HepG2 (cell line): ENCODE results near the gene TBCD. TPM values are rescaled to one million over a fixed set of nuclear protein-coding genes. Genes with fewer than 3 reads are reported as not detected.
A peak's percentile ranks its signal among the peaks of the same experiment; 100 is the strongest.

Experiments used
- CENPT ChIP-seq: sonication (generic); formaldehyde crosslinking; IDR thresholded peaks from 2 replicates; pipeline ENCODE4 v1.8.0; 2022; ENCODE audit warnings: low read depth, mild to moderate bottlenecking, moderate library complexity, missing genetic modification reagents
- FIP1L1 ChIP-seq: fragments of 200-400 bp; formaldehyde crosslinking; IDR thresholded peaks from 2 replicates; pipeline ENCODE4 v1.6.1; 2018; ENCODE audit warnings: low read depth, mild to moderate bottlenecking, low read length, moderate library complexity, borderline replicate concordance; ENCODE audit not compliant: insufficient read depth
- HCFC1 ChIP-seq: fragments of 150-350 bp; IDR thresholded peaks from 2 replicates; pipeline ENCODE4 v1.6.1; 2014; ENCODE audit warnings: low read depth, low read length
- JUND ChIP-seq: sonication (generic); formaldehyde crosslinking; IDR thresholded peaks from 2 replicates; pipeline ENCODE4 v1.8.0; 2022; ENCODE audit warnings: mild to moderate bottlenecking, missing genetic modification reagents
- ONECUT2 ChIP-seq: sonication (generic); formaldehyde crosslinking; IDR thresholded peaks from 2 replicates; pipeline ENCODE4 v1.4.0; 2020; ENCODE audit warnings: missing genetic modification reagents
- ZNF253 ChIP-seq: sonication (generic); formaldehyde crosslinking; IDR thresholded peaks from 2 replicates; pipeline ENCODE4 v1.8.0; 2022; ENCODE audit warnings: mild to moderate bottlenecking, missing genetic modification reagents, borderline replicate concordance
- ZNF292 ChIP-seq: sonication (generic); formaldehyde crosslinking; IDR thresholded peaks from 2 replicates; pipeline ENCODE4 v1.8.1; 2022; ENCODE audit warnings: mild to moderate bottlenecking, low read depth, missing genetic modification reagents, borderline replicate concordance
- ZNF383 ChIP-seq: sonication (generic); formaldehyde crosslinking; IDR thresholded peaks from 2 replicates; pipeline ENCODE4 v1.4.0; 2020; ENCODE audit warnings: missing genetic modification reagents, mild to moderate bottlenecking, borderline replicate concordance
- ZSCAN9 ChIP-seq: IDR thresholded peaks from 2 replicates; pipeline ENCODE4 v1.6.1; 2016; ENCODE audit warnings: borderline replicate concordance
- polyA plus RNA-seq, 8 experiments: library from polyadenylated mRNA; depleted of rRNA in 3 of 8; stranded (reverse) in 7 of 8; unstranded in 1 of 8; fragments of >200 nt; fragmentation: Illumina TruSeq in 4 of 8; extraction: Trizol in 4 of 8; gene quantifications; 2 replicates each; pipeline versions ENCODE4 v1.2.1 to v1.2.3, GENCODE V29; 2011 to 2016; ENCODE audit warnings: low read depth in 4 of 8, missing spikeins in 1 of 8, mixed read lengths in 1 of 8; ENCODE audit not compliant: insufficient read depth in 1 of 8
- total RNA-seq, 5 experiments: library from RNA; depleted of rRNA; stranded (reverse); fragments of >200 nt; fragmentation: Illumina TruSeq; extraction: Trizol; gene quantifications; 2 replicates each; pipeline ENCODE4 v1.2.3, GENCODE V29; 2016; ENCODE audit warnings: low read depth in 1 of 5
- TF ChIP-seq, protein P1 (sequence below): conservative IDR thresholded peaks from 2 replicates; pipeline ENCODE4 v1.6.1; 2018; ENCODE audit warnings: missing genetic modification reagents
- TF ChIP-seq, protein P2 (sequence below): sonication (generic); formaldehyde crosslinking; IDR thresholded peaks from 2 replicates; pipeline ENCODE4 v1.8.1; 2023; ENCODE audit warnings: mild to moderate bottlenecking, inconsistent platforms, moderate library complexity, missing genetic modification reagents, borderline replicate concordance
- TF ChIP-seq, protein P3 (sequence below), 2 experiments: fragments of 450-650 bp in 1 of 2; sonication (generic) in 1 of 2; formaldehyde crosslinking; IDR thresholded peaks; 2 replicates each; pipeline versions ENCODE4 v1.5.0 to v1.8.0; 2020 to 2022; ENCODE audit warnings: mild to moderate bottlenecking in 1 of 2, missing genetic modification reagents in 1 of 2
- TF ChIP-seq, protein P4 (sequence below): sonication (generic); formaldehyde crosslinking; IDR thresholded peaks from 2 replicates; pipeline ENCODE4 v1.9.0; 2022; ENCODE audit warnings: missing genetic modification reagents, mild to moderate bottlenecking, borderline replicate concordance

TBCD gene
- total and polyA plus RNA-seq, 2 of the 13 experiments (the other 11 are each of a cell fraction or from before 2014, with no cell fraction given) = 33.9 to 54.8 TPM

DNA sequence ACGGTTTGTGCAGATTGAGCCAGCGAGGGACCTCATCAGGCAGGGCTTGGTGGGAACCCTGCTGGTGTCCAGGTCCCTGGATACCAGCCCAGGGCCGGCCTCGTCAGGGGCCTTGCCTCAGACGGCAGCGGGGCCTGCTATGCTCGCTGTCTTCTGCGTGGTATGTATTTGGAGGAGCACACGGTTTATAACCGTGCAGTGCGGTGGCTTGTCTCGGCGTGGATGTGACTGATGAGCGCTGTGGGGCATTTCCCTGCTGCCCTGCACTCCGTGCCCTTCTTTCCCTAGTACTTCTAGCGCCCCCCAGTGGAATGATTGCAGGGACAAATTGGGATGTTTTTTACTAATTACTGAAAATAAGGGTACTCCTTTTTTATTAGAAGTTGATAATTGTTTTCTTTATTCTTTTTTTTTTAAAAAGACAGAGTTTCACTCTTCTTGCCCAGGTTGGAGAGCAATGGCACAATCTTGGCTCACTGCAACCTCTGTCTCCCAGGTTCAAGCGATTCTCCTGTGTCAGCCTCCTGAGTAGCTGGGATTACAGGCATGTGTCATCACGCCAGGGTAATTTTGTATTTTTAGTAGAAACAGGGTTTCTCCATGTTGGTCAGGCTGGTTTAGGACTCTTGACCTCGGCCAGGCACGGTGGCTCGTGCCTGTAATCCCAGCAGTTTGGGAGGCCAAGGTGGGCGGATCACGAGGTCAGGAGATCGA, 15.3 kb downstream of the TBCD start (continued):
- TF ChIP-seq FIP1L1 (no peak), JUND (CRISPR knock-in tag) (no peak), ZNF292 (CRISPR knock-in tag) (no peak), CENPT (no peak), HCFC1 (no peak), ZSCAN9 (CRISPR knock-in tag) (0 out of 2 replicates have a peak, but pooled peaks have one; percentile 29), ZNF253 (no peak), ZNF383 (CRISPR knock-in tag) (no peak), ONECUT2 (CRISPR knock-in tag) (no peak)
- TF ChIP-seq, protein P1, sequence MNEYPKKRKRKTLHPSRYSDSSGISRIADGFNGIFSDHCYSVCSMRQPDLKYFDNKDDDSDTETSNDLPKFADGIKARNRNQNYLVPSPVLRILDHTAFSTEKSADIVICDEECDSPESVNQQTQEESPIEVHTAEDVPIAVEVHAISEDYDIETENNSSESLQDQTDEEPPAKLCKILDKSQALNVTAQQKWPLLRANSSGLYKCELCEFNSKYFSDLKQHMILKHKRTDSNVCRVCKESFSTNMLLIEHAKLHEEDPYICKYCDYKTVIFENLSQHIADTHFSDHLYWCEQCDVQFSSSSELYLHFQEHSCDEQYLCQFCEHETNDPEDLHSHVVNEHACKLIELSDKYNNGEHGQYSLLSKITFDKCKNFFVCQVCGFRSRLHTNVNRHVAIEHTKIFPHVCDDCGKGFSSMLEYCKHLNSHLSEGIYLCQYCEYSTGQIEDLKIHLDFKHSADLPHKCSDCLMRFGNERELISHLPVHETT (CRISPR knock-in tag) = no peak
- TF ChIP-seq, protein P2, sequence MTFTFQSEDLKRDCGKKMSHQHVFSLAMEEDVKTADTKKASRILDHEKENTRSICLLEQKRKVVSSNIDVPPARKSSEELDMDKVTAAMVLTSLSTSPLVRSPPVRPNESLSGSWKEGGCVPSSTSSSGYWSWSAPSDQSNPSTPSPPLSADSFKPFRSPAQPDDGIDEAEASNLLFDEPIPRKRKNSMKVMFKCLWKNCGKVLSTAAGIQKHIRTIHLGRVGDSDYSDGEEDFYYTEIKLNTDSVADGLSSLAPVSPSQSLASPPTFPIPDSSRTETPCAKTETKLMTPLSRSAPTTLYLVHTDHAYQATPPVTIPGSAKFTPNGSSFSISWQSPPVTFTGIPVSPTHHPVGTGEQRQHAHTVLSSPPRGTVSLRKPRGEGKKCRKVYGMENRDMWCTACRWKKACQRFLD (CRISPR knock-in tag) = no peak
- TF ChIP-seq, protein P3, sequence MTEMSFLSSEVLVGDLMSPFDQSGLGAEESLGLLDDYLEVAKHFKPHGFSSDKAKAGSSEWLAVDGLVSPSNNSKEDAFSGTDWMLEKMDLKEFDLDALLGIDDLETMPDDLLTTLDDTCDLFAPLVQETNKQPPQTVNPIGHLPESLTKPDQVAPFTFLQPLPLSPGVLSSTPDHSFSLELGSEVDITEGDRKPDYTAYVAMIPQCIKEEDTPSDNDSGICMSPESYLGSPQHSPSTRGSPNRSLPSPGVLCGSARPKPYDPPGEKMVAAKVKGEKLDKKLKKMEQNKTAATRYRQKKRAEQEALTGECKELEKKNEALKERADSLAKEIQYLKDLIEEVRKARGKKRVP (CRISPR knock-in tag; IDR thresholded peaks at IDR 0.05) = no peak
- TF ChIP-seq, protein P4, sequence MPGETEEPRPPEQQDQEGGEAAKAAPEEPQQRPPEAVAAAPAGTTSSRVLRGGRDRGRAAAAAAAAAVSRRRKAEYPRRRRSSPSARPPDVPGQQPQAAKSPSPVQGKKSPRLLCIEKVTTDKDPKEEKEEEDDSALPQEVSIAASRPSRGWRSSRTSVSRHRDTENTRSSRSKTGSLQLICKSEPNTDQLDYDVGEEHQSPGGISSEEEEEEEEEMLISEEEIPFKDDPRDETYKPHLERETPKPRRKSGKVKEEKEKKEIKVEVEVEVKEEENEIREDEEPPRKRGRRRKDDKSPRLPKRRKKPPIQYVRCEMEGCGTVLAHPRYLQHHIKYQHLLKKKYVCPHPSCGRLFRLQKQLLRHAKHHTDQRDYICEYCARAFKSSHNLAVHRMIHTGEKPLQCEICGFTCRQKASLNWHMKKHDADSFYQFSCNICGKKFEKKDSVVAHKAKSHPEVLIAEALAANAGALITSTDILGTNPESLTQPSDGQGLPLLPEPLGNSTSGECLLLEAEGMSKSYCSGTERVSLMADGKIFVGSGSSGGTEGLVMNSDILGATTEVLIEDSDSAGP = no peak; the same call in 1 of the 2 replicates
